ENCODE data around the gene PTPRB. TPM values are rescaled to one million over a fixed set of nuclear protein-coding genes. Genes with fewer than 3 reads are reported as not detected.

PTPRB gene
- total and polyA plus RNA-seq, 2 of the 4 experiments (the other 2 are of a cell fraction): 4.1 to 6.5 TPM

DNA sequence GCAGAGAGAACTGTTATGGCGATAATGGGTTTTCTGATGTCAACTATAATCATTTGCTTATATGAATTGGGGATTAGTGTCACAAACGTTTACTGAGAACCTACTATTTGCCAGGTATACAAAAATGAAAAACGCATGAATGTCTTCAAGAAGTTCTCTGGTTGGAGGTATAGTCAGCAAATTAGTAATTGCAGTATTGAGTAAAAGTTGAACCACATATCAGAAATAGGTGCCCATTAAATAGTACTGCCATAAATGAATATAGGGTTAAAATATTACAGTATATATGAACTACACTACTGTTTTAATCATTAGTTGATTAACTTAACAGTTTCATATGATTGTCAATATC lies 60.0 kb downstream of the PTPRB start:
- H2BK20ac ChIP-seq (ENCODE audit: low read depth, low read length): no peak overlapping the region
- H3K27ac ChIP-seq (ENCODE audit: insufficient read depth, low read length): no peak overlapping the region
- H2AK9ac ChIP-seq (replicated peaks; ENCODE audit: low read depth, low read length, poor library complexity): no peak overlapping the region
- H2BK120ac ChIP-seq (ENCODE audit: low read depth, low read length): no peak overlapping the region
- TF ChIP-seq MAZ (IDR thresholded peaks at IDR 0.05; ENCODE audit: borderline replicate concordance, low read depth, low read length): no peak
- no peak for TF ChIP-seq SMC3 (IDR thresholded peaks at IDR 0.05; ENCODE audit: low read depth, low read length)
- no peak for TF ChIP-seq CEBPB (IDR thresholded peaks at IDR 0.05; ENCODE audit: low read depth, low read length)
- no peak for TF ChIP-seq NFE2L2 (IDR thresholded peaks at IDR 0.05; ENCODE audit: low read depth, low read length)
- no peak for TF ChIP-seq FOS (IDR thresholded peaks at IDR 0.05; ENCODE audit: low read depth, low read length)
- no peak for TF ChIP-seq RAD21 (IDR thresholded peaks at IDR 0.05; ENCODE audit: low read length)
- TF ChIP-seq, protein P1, sequence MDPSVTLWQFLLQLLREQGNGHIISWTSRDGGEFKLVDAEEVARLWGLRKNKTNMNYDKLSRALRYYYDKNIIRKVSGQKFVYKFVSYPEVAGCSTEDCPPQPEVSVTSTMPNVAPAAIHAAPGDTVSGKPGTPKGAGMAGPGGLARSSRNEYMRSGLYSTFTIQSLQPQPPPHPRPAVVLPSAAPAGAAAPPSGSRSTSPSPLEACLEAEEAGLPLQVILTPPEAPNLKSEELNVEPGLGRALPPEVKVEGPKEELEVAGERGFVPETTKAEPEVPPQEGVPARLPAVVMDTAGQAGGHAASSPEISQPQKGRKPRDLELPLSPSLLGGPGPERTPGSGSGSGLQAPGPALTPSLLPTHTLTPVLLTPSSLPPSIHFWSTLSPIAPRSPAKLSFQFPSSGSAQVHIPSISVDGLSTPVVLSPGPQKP (IDR thresholded peaks at IDR 0.05; ENCODE audit: borderline replicate concordance, low read depth, low read length): no peak
- no peak for TF ChIP-seq RCOR1 (IDR thresholded peaks at IDR 0.05; ENCODE audit: insufficient replicate concordance, low read length)
- TF ChIP-seq POLR2A (IDR thresholded peaks at IDR 0.05; ENCODE audit: low read depth, low read length): no peak
- TF ChIP-seq, protein P2, sequence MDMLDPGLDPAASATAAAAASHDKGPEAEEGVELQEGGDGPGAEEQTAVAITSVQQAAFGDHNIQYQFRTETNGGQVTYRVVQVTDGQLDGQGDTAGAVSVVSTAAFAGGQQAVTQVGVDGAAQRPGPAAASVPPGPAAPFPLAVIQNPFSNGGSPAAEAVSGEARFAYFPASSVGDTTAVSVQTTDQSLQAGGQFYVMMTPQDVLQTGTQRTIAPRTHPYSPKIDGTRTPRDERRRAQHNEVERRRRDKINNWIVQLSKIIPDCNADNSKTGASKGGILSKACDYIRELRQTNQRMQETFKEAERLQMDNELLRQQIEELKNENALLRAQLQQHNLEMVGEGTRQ (IDR thresholded peaks at IDR 0.05; ENCODE audit: low read depth, low read length): no peak
- TF ChIP-seq CHD1 (IDR thresholded peaks at IDR 0.05; ENCODE audit: low read depth, low read length): no peak
- no peak for TF ChIP-seq MAFK (IDR thresholded peaks at IDR 0.05; ENCODE audit: low read depth, low read length)
- no peak for TF ChIP-seq MXI1 (IDR thresholded peaks at IDR 0.05; ENCODE audit: borderline replicate concordance, low read depth, low read length)
- no peak for TF ChIP-seq RFX5 (IDR thresholded peaks at IDR 0.05; ENCODE audit: low read depth, low read length)
- TF ChIP-seq, protein P3, sequence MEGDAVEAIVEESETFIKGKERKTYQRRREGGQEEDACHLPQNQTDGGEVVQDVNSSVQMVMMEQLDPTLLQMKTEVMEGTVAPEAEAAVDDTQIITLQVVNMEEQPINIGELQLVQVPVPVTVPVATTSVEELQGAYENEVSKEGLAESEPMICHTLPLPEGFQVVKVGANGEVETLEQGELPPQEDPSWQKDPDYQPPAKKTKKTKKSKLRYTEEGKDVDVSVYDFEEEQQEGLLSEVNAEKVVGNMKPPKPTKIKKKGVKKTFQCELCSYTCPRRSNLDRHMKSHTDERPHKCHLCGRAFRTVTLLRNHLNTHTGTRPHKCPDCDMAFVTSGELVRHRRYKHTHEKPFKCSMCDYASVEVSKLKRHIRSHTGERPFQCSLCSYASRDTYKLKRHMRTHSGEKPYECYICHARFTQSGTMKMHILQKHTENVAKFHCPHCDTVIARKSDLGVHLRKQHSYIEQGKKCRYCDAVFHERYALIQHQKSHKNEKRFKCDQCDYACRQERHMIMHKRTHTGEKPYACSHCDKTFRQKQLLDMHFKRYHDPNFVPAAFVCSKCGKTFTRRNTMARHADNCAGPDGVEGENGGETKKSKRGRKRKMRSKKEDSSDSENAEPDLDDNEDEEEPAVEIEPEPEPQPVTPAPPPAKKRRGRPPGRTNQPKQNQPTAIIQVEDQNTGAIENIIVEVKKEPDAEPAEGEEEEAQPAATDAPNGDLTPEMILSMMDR (conservative IDR thresholded peaks at IDR 0.05; ENCODE audit: low read depth, low read length): no peak
- no peak for TF ChIP-seq BHLHE40 (IDR thresholded peaks at IDR 0.05; ENCODE audit: low read depth, low read length)
- no peaks in the 10 kb centered on the region for H4K20me1 ChIP-seq (ENCODE audit: insufficient read depth, low read length)
- H3K23ac ChIP-seq (ENCODE audit: low read depth, low read length): no peak overlapping the region
- H3K9ac ChIP-seq (ENCODE audit: low read depth, low read length): no peak overlapping the region
- H4K5ac ChIP-seq (ENCODE audit: low read depth, low read length): no peak overlapping the region
- H3K56ac ChIP-seq (ENCODE audit: extremely low read depth, insufficient read depth, low read length): no peak overlapping the region
- H2AK5ac ChIP-seq (ENCODE audit: low read depth, low read length): no peak overlapping the region
- no peak overlapping the region for H4K8ac ChIP-seq (ENCODE audit: low read depth in 2 of 2, low read length in 2 of 2)
- no peaks in the 10 kb centered on the region for H3K9me3 ChIP-seq (ENCODE audit: control insufficient read depth, insufficient read depth, low read length)
- DNase-seq (no peak), ATAC-seq (ENCODE audit: low read depth) (no peak)
- ChIA-PET POLR2A (ENCODE audit: unreplicated experiment) (interaction anchor here (0.6 kb wide), 1 partner anchor 674 kb away, joined by 3 read pairs; no protein-coding TSS in a partner anchor), CTCF (interaction anchor here (0.6 to 1.4 kb wide), 15 partner anchors 14 to 700 kb away, joined by 3 to 15 read pairs (median 4); no protein-coding TSS in a partner anchor)
- H3K4me1 ChIP-seq (ENCODE audit: control insufficient read depth, insufficient read depth, low read length): no peaks in the 10 kb centered on the region
- H3K79me1 ChIP-seq (ENCODE audit: low read depth in 1 of 2, low read length in 2 of 2): no peaks in the 10 kb centered on the region
- WGBS, 2 experiments (ENCODE audit: extremely low coverage in 2 of 2, insufficient read length in 1 of 2): 10% methylated on average over 2 of the region's 3 CpGs; no CpG with 5 or more reads in 1 of the 2 experiments
- no peak overlapping the region for H3K4me2 ChIP-seq (ENCODE audit: low read depth, low read length)
- H3K18ac ChIP-seq (ENCODE audit: low read depth, low read length): no peak overlapping the region
- dilution Hi-C loops (cut with HindIII; ENCODE audit: low sequenced_read_pairs, unreplicated experiment) (no loop called here), in situ Hi-C loops (cut with MboI; ENCODE audit: low sequenced_read_pairs) (no loop called here), intact Hi-C loops (cut with micrococcal nuclease) (loop anchor here (1.0 to 10.0 kb wide), 5 partner anchors 208 to 698 kb away; partner anchors contain the start of gene CNOT2)
- H2AFZ ChIP-seq (replicated peaks; ENCODE audit: low read length, poor library complexity): no peak overlapping the region
- no peaks in the 10 kb centered on the region for H3K27me3 ChIP-seq (ENCODE audit: control insufficient read depth, insufficient read depth, low read length)
- H4K91ac ChIP-seq (ENCODE audit: insufficient read depth, low read depth, low read length): no peak overlapping the region
- no peak overlapping the region for H2BK5ac ChIP-seq (ENCODE audit: low read depth, low read length, poor library complexity, severe bottlenecking)
- no peaks in the 10 kb centered on the region for H3K36me3 ChIP-seq (ENCODE audit: control insufficient read depth, insufficient read depth, low read length)
- H2BK15ac ChIP-seq (ENCODE audit: low read depth, low read length): no peak overlapping the region
- H3K14ac ChIP-seq (replicated peaks; ENCODE audit: low read depth, low read length): no peak overlapping the region
- BruUV-seq (replicated peaks): no TSS peak
- H3K4ac ChIP-seq (ENCODE audit: low read depth, low read length): no peak overlapping the region
- H3K4me3 ChIP-seq (ENCODE audit: insufficient read depth, low read depth, low read length): no peak overlapping the region
- H3K9me1 ChIP-seq (ENCODE audit: insufficient read depth, low read length): no peaks in the 10 kb centered on the region
